HG03175 (cell line): ENCODE measurements around the gene LDLRAD3.

ENCODE experiments used
- ATAC-seq: cut with Tn5 transposase; IDR thresholded peaks from one replicate; pipeline ENCODE4 v1.9.1; 2021; ENCODE audit warnings: mild to moderate bottlenecking, moderate library complexity; ENCODE audit not compliant: unreplicated experiment

Gene LDLRAD3

GRCh38 chr11:36195496-36196354, 251.9 kb downstream of the LDLRAD3 start:
- ATAC-seq = no peak

GRCh38 chr11:36196411-36196998, 252.6 kb downstream of the LDLRAD3 start:
- ATAC-seq = no peak

- ATAC-seq = no peak
Observed at GRCh38 chr11:36201411-36201810, 257.5 kb downstream of the LDLRAD3 start.

GRCh38 chr11:36205536-36205935, 261.7 kb downstream of the LDLRAD3 start:
- ATAC-seq = no peak

GRCh38 chr11:36210529-36210928, 266.7 kb downstream of the LDLRAD3 start:
- ATAC-seq = no peak

GRCh38 chr11:36211761-36212430, 268.0 kb downstream of the LDLRAD3 start:
- ATAC-seq = no peak

- ATAC-seq = no peak
Observed at GRCh38 chr11:36212564-36213392, 268.9 kb downstream of the LDLRAD3 start.

- no peak for ATAC-seq
Observed at GRCh38 chr11:36213393-36213840, 269.6 kb downstream of the LDLRAD3 start.

- no peak for ATAC-seq
Observed at GRCh38 chr11:36214480-36214879, 270.6 kb downstream of the LDLRAD3 start.

- no peak for ATAC-seq
Observed at GRCh38 chr11:36214976-36215692, 271.3 kb downstream of the LDLRAD3 start.

GRCh38 chr11:36215693-36216060, 271.8 kb downstream of the LDLRAD3 start:
- no peak for ATAC-seq

GRCh38 chr11:36216061-36216615, 272.3 kb downstream of the LDLRAD3 start:
- no peak for ATAC-seq

GRCh38 chr11:36218283-36218921, 274.5 kb downstream of the LDLRAD3 start:
- ATAC-seq = no peak

- no peak for ATAC-seq
Observed at GRCh38 chr11:36219996-36220395, 276.1 kb downstream of the LDLRAD3 start.

- no peak for ATAC-seq
Observed at GRCh38 chr11:36222831-36223635, 279.2 kb downstream of the LDLRAD3 start.

- ATAC-seq = no peak
Observed at GRCh38 chr11:36224209-36224882, 280.5 kb downstream of the LDLRAD3 start.

GRCh38 chr11:36227044-36227443, 283.2 kb downstream of the LDLRAD3 start:
- no peak for ATAC-seq

- ATAC-seq = no peak
Observed at GRCh38 chr11:36228689-36229088, 284.8 kb downstream of the LDLRAD3 start.
